OCI-LY1 (cell line): ENCODE data around the gene SIRT3.

ENCODE experiments used
- H2AFZ ChIP-seq: fragments of 200-600 bp; sonication (generic), shearing (Covaris generic); 2 replicates; pipeline ENCODE4 v1.6.0; 2014; ENCODE audit warnings: antibody characterized with exemption, mild to moderate bottlenecking, low read length
- H3F3A ChIP-seq: fragments of 200-600 bp; sonication (generic), shearing (Covaris generic); 2 replicates; pipeline ENCODE4 v1.6.0; 2014; ENCODE audit warnings: mild to moderate bottlenecking, antibody characterized with exemption, low read length, moderate library complexity; ENCODE audit not compliant: insufficient read depth
- H3K27ac ChIP-seq: fragments of 200-600 bp; sonication (generic); 2 replicates; pipeline ENCODE4 v1.5.1; 2014; ENCODE audit warnings: low read length, mixed run types, mild to moderate bottlenecking, low read depth; ENCODE audit not compliant: poor library complexity, severe bottlenecking
- H3K27me3 ChIP-seq: fragments of 200-600 bp; sonication (generic); 2 replicates; pipeline ENCODE4 v1.6.0; 2014; ENCODE audit warnings: antibody characterized with exemption, mild to moderate bottlenecking, low read length, moderate library complexity; ENCODE audit not compliant: insufficient read depth
- H3K36me3 ChIP-seq: fragments of 200-600 bp; sonication (generic); 2 replicates; pipeline ENCODE4 v1.6.1; 2014; ENCODE audit warnings: mild to moderate bottlenecking, antibody characterized with exemption, low read length, moderate library complexity, mixed read lengths; ENCODE audit not compliant: insufficient read depth
- H3K4me1 ChIP-seq: fragments of 200-600 bp; sonication (generic); 2 replicates; pipeline ENCODE4 v1.5.1; 2014; ENCODE audit warnings: mild to moderate bottlenecking, low read length, moderate library complexity; ENCODE audit not compliant: insufficient read depth, severe bottlenecking
- H3K4me2 ChIP-seq: fragments of 200-600 bp; sonication (generic), shearing (Covaris generic); 2 replicates; pipeline ENCODE4 v1.6.1; 2014; ENCODE audit warnings: low read length
- H3K4me3 ChIP-seq: fragments of 200-600 bp; sonication (generic); 2 replicates; pipeline ENCODE4 v1.5.1; 2014; ENCODE audit warnings: low read length, low read depth, mild to moderate bottlenecking, mixed read lengths; ENCODE audit not compliant: poor library complexity, severe bottlenecking
- H3K79me2 ChIP-seq: fragments of 200-600 bp; shearing (Covaris generic); 2 replicates; pipeline ENCODE4 v1.6.1; 2016; ENCODE audit warnings: mixed run types, low read length, mixed read lengths; ENCODE audit not compliant: insufficient read depth
- H3K9ac ChIP-seq: fragments of 200-600 bp; sonication (generic), shearing (Covaris generic); 2 replicates; pipeline ENCODE4 v1.6.1; 2014; ENCODE audit warnings: mild to moderate bottlenecking, low read length, mixed read lengths
- H3K9me2 ChIP-seq: fragments of 200-600 bp; sonication (generic), shearing (Covaris generic); 2 replicates; pipeline ENCODE4 v1.6.1; 2014; ENCODE audit warnings: low read depth, mild to moderate bottlenecking, low read length, mixed read lengths
- H3K9me3 ChIP-seq: fragments of 200-600 bp; shearing (Covaris generic); 2 replicates; pipeline ENCODE4 v1.6.1; 2014; ENCODE audit warnings: low read length, mixed read lengths
- H4K20me1 ChIP-seq: fragments of 200-600 bp; sonication (generic), shearing (Covaris generic); 2 replicates; pipeline ENCODE4 v1.6.0; 2016; ENCODE audit warnings: mild to moderate bottlenecking, low read length; ENCODE audit not compliant: insufficient read depth
- EZH2 ChIP-seq: fragments of 200-600 bp; sonication (generic), shearing (Covaris generic); IDR thresholded peaks from 2 replicates; pipeline ENCODE4 v1.8.0; 2017; ENCODE audit warnings: borderline replicate concordance, mixed run types, mild to moderate bottlenecking, antibody characterized with exemption, low read length, moderate library complexity, mixed read lengths
- TF ChIP-seq, protein P1 (sequence below): fragments of 200-600 bp; sonication (generic), shearing (Covaris generic); IDR thresholded peaks from 2 replicates; pipeline ENCODE4 v1.5.1; 2017; ENCODE audit warnings: mild to moderate bottlenecking, antibody characterized with exemption, low read length, moderate library complexity, mixed read lengths

Gene SIRT3

DNA sequence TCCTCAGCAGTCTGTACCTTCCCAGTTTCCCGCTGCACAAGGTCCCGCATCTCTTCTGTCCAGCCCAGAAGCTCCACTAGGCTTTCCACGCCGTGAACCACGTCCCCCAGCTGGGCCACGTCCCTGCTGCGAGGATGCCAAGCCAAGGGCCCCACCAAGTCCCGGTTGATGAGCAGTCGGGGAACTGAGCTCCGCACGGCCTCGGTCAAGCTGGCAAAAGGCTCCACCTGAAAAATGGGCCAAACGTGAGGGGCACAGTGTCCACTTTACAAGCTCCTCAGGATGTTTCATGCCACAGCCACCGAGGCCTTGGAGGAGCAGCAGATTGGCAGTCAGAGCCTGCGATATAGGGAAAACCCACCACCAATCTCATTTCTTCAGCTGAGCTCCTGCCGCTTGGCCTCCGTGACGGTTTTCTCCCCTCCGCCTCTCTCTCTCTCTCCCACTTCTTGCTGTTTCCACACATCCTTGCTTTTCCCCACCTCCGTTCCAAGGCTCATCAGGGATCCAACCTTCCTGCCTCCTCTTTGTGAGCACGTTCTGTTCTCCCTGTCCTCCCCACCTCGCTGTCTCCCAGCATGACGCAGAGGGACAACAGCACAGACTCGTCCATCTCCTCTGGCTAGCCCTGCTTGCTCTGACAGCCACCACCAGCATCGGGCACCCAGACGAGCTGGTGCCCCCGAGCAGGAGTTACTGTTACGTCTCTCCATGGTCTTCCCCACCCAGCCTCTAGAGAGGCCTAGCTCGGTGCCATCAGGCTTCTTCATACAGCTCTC, 17.1 kb downstream of the SIRT3 start:
- TF ChIP-seq, protein P1, sequence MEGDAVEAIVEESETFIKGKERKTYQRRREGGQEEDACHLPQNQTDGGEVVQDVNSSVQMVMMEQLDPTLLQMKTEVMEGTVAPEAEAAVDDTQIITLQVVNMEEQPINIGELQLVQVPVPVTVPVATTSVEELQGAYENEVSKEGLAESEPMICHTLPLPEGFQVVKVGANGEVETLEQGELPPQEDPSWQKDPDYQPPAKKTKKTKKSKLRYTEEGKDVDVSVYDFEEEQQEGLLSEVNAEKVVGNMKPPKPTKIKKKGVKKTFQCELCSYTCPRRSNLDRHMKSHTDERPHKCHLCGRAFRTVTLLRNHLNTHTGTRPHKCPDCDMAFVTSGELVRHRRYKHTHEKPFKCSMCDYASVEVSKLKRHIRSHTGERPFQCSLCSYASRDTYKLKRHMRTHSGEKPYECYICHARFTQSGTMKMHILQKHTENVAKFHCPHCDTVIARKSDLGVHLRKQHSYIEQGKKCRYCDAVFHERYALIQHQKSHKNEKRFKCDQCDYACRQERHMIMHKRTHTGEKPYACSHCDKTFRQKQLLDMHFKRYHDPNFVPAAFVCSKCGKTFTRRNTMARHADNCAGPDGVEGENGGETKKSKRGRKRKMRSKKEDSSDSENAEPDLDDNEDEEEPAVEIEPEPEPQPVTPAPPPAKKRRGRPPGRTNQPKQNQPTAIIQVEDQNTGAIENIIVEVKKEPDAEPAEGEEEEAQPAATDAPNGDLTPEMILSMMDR, result no peak
- TF ChIP-seq EZH2, result no peak
- Histone ChIP-seq H3F3A (no peaks in the 10 kb centered on the region), H2AFZ (no peak overlapping the region), H3K9ac (no peak overlapping the region), H3K9me3 (no peaks in the 10 kb centered on the region), H3K27me3 (no peaks in the 10 kb centered on the region), H3K27ac (no peak overlapping the region), H3K9me2 (no peaks in the 10 kb centered on the region), H3K4me1 (no peaks in the 10 kb centered on the region), H3K36me3 (peaks cover 24% of the 10 kb centered on the region), H3K4me2 (no peak overlapping the region), H3K79me2 (no peaks in the 10 kb centered on the region), H3K4me3 (no peak overlapping the region), H4K20me1 (no peaks in the 10 kb centered on the region)

DNA sequence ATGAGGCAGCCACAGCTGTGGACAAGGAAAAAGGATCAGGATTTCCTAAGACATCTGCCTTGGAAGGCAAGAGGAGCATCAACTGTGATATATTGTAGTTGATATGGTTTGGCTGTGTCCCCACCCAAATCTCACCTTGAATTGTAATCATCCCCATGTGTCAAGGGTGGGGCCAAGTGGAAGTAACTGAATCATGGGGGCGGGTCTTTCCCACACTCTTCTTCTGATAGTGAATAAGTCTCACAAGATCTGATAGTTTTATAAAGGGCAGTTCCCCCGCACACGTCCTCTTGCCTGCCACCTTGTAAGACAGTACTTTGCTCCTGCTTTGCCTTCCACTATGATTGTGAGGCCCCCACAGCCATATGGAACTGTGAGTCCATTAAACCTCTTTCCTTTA, 18.4 kb downstream of the SIRT3 start:
- no peak overlapping the region for H3K27ac ChIP-seq
- H3K27me3 ChIP-seq, result no peaks in the 10 kb centered on the region
- TF ChIP-seq, protein P1, result no peak
- no peak for TF ChIP-seq EZH2

GRCh38 chr11:216081-216974, 19.8 kb downstream of the SIRT3 start:
- no peaks in the 10 kb centered on the region for H3K79me2 ChIP-seq
- H3K27ac ChIP-seq, result no peak overlapping the region
- H3K4me1 ChIP-seq, result no peaks in the 10 kb centered on the region
- no peak overlapping the region for H3K4me3 ChIP-seq
- no peak overlapping the region for H2AFZ ChIP-seq
- H3K4me2 ChIP-seq, result no peak overlapping the region
- TF ChIP-seq, protein P1, result no peak
- TF ChIP-seq EZH2, result no peak
- H3F3A ChIP-seq, result no peaks in the 10 kb centered on the region
- no peaks in the 10 kb centered on the region for H4K20me1 ChIP-seq
- peaks cover 48% of the 10 kb centered on the region for H3K36me3 ChIP-seq
- no peaks in the 10 kb centered on the region for H3K27me3 ChIP-seq
- H3K9ac ChIP-seq, result no peak overlapping the region
- no peaks in the 10 kb centered on the region for H3K9me3 ChIP-seq
- H3K9me2 ChIP-seq, result no peaks in the 10 kb centered on the region

More for the DNA sequence above, 18.4 kb downstream of the SIRT3 start:
- H4K20me1 ChIP-seq, result no peaks in the 10 kb centered on the region
- H3K4me1 ChIP-seq, result no peaks in the 10 kb centered on the region
- H3K4me3 ChIP-seq, result no peak overlapping the region
- H2AFZ ChIP-seq, result no peak overlapping the region
- H3K9me3 ChIP-seq, result no peaks in the 10 kb centered on the region
- H3K36me3 ChIP-seq, result peaks cover 34% of the 10 kb centered on the region
- H3K79me2 ChIP-seq, result no peaks in the 10 kb centered on the region
- H3K4me2 ChIP-seq, result no peak overlapping the region
- H3F3A ChIP-seq, result no peaks in the 10 kb centered on the region
- H3K9me2 ChIP-seq, result no peaks in the 10 kb centered on the region
- no peak overlapping the region for H3K9ac ChIP-seq
